ENCODE data around the gene RFX1. TPM values are rescaled to one million over a fixed set of nuclear protein-coding genes. Genes with fewer than 3 reads are reported as not detected.

RFX1 gene
- total RNA-seq, 4 donors from 2014 or later: 4.5 to 9.2 (median 6.1) TPM

DNA sequence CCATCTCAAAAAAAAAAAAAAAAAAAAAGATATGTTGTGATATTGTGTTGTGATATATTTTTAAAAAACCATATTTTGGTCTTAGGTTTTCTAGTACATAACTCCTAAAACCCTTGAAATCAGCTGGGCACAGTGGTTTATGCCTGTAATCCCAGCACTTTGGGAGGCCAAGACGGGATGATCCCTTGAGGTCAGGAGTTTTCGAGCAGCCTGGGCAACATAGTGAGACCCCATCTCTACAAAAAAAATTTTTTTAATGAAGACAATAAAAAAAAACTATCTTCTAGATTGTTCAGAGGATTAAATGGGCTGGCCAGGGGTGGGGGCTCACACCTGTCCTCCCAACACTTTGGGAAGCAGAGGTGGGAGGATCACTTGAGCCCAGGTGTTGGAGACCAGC, 55.1 kb downstream of the RFX1 start:
- no peak for DNase-seq (ENCODE audit: low spot score in 2 of 2)
- intact Hi-C loops (cut with DNase I; ENCODE audit: low total_unique reads): loop anchor here (10.0 kb wide), 1 partner anchor 1144 kb away; no protein-coding TSS in a partner anchor
- H3K4me3 ChIP-seq (ENCODE audit: low read depth, poor library complexity, severe bottlenecking): no peak overlapping the region
- WGBS, 2 donors: 86 to 93% methylated on average over 2 of the region's 2 CpGs
- TF ChIP-seq POLR2A (IDR thresholded peaks at IDR 0.05): no peak
- TF ChIP-seq, protein P1, sequence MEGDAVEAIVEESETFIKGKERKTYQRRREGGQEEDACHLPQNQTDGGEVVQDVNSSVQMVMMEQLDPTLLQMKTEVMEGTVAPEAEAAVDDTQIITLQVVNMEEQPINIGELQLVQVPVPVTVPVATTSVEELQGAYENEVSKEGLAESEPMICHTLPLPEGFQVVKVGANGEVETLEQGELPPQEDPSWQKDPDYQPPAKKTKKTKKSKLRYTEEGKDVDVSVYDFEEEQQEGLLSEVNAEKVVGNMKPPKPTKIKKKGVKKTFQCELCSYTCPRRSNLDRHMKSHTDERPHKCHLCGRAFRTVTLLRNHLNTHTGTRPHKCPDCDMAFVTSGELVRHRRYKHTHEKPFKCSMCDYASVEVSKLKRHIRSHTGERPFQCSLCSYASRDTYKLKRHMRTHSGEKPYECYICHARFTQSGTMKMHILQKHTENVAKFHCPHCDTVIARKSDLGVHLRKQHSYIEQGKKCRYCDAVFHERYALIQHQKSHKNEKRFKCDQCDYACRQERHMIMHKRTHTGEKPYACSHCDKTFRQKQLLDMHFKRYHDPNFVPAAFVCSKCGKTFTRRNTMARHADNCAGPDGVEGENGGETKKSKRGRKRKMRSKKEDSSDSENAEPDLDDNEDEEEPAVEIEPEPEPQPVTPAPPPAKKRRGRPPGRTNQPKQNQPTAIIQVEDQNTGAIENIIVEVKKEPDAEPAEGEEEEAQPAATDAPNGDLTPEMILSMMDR (IDR thresholded peaks at IDR 0.05): no peak

DNA sequence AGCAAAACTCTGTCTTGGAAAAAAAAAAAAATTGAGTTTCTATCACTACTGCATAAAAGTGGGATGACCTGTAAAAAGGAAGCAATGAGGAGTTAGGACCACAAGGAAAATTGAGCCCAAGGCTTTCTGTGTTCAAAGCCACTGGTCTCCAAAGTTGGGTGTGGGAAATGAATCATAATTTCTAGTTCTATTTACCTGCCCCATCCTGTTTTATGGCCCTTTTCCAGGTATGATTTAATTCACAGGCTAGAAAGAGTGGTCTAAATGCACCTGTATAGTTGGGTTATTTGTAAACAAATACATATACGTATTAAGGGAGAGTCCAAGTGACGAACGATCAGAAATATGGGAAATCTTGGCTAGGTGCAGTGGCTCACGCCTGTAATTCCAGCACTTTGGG, 59.7 kb downstream of the RFX1 start:
- TF ChIP-seq POLR2A (IDR thresholded peaks at IDR 0.05): no peak
- TF ChIP-seq, protein P1 (IDR thresholded peaks at IDR 0.05): no peak
- WGBS, 2 donors: 67 to 76% methylated on average over 4 of the region's 4 CpGs
- H3K4me3 ChIP-seq (ENCODE audit: low read depth, poor library complexity, severe bottlenecking): no peak overlapping the region
- intact Hi-C loops (cut with DNase I; ENCODE audit: low total_unique reads): no loop called here
- DNase-seq (ENCODE audit: low spot score in 2 of 2): no peak

- H3K4me3 ChIP-seq (ENCODE audit: low read depth, poor library complexity, severe bottlenecking): no peak overlapping the region
- 94 to 95% methylated on average over 1 of the region's 1 CpG for WGBS, 2 donors
- DNase-seq (ENCODE audit: low spot score in 2 of 2): no peak
- intact Hi-C loops (cut with DNase I; ENCODE audit: low total_unique reads): no loop called here
- no peak for TF ChIP-seq POLR2A (IDR thresholded peaks at IDR 0.05)
- TF ChIP-seq, protein P1 (IDR thresholded peaks at IDR 0.05): no peak
Measured at GRCh38 chr19:13942023-13942684, 64.0 kb downstream of the RFX1 start.

DNA sequence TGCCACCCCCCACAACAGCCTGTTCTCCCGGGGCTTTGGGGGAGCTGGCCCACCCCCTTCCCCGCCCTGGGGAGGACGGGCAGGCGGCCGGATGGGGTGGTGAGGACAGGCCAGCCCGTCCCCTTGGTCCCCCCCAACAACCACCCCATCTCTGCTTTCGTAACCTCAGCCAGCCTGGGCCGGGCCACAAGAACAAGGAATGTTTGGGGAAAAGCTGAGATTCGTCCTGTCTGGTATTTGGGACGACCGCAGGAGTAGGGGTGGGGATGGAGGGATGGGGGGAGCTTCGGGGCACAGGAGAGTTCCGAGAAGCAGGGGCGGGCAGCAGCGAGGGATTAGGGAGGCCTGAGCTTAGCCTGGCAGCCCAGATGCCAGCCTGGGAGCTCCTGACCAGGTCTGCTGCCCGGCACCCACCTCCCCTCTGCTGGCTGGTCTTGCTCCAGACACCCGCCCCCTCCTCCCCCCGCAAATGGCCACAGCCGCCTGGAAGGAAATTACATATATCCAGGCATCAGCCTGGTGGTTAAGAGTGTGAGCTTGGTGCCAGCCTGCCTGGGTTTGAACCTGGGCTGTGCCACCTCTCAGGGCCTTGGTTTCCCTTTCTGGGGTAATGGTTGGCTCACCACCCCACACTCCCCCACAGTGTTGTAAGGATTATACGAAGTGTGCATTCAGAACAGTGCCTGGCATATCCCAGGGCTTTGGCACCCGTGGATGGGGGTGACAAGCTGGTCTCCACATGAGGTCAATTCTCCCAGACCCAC, 67.6 kb downstream of the RFX1 start, which contains the start of gene PODNL1:
PODNL1 (minus strand) TSS at position 117 of the 764 bp plus-strand sequence. CDS start 236 bp downstream, outside the sequence.
- no peak for DNase-seq (ENCODE audit: low spot score in 2 of 2)
- no peak for TF ChIP-seq POLR2A (IDR thresholded peaks at IDR 0.05)
- TF ChIP-seq, protein P1 (IDR thresholded peaks at IDR 0.05): no peak
- WGBS, 2 donors: 20 to 32% methylated on average over 16 to 19 of the region's 21 CpGs
- intact Hi-C loops (cut with DNase I; ENCODE audit: low total_unique reads): no loop called here
- H3K4me3 ChIP-seq (ENCODE audit: low read depth, poor library complexity, severe bottlenecking): no peak within 1 kb of the TSS

DNA sequence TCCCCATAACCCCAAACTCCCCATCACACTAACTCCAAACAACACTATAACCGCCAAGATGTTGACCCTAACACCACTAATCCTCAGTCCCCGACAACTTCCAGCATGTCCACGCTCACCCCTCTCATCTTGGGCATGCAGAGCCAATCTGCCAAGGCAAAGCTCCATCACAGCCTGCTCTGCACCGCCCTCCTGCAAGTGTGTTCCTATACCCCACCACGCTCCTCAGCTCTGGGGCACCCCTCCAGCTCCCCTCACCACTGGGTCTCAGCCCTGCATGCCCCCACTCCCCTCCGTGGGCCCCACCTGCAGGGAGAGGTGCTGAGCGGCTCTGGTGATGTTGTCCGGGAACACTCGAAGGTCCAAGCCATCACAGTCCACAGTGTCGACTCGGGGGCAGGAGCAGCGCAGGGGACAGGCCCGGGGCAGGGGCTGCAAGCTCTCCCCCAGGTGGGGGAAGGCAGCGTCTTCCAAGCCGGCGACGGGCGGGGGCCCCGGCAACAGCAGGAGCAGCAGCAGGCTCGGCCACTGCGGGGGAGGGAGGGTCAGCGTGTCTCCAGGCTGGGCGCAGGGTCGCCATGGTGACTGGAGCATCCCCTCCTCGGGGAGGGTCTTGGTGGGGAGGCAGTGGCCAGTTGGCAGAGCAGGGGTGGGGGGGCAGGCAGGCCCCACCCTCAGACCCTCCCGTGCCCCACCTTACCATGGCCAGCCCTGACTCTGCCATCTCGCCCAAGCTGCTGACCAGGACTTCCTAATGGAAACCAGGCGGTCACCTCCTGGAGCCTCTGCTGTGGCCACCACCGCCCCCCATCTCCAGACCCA, 68.4 kb downstream of the RFX1 start:
- no peak for DNase-seq (ENCODE audit: low spot score in 2 of 2)
- no peak overlapping the region for H3K4me3 ChIP-seq (ENCODE audit: low read depth, poor library complexity, severe bottlenecking)
- TF ChIP-seq, protein P1 (IDR thresholded peaks at IDR 0.05): no peak
- TF ChIP-seq POLR2A (IDR thresholded peaks at IDR 0.05): no peak
- 18 to 22% methylated on average over 16 to 20 of the region's 29 CpGs for WGBS, 2 donors
- intact Hi-C loops (cut with DNase I; ENCODE audit: low total_unique reads): no loop called here

Measured in lower leg skin (tissue), 4 donors.